Lower leg skin (tissue), 4 donors: Measurements from ENCODE around the gene CENPU. TPM values are rescaled to one million over a fixed set of nuclear protein-coding genes. Genes with fewer than 3 reads are reported as not detected.

Experiments used
- DNase-seq, 2 donors: peaks; one replicate each; pipeline ENCODE4 v3.0.0-alpha.2; 2019; ENCODE audit warnings: low spot score in 2 of 2
- H3K4me3 ChIP-seq: fragments of 200-600 bp; sonication (generic); 2 replicates; pipeline ENCODE4 v1.5.1; 2017; ENCODE audit warnings: mild to moderate bottlenecking, low read depth; ENCODE audit not compliant: poor library complexity, severe bottlenecking
- CTCF ChIP-seq, 3 donors: fragments of 450-650 bp; IDR thresholded peaks; one replicate each; pipeline ENCODE4 v1.5.1; 2016; ENCODE audit warnings: antibody characterized with exemption in 3 of 3, mild to moderate bottlenecking in 3 of 3, moderate library complexity in 2 of 3
- POLR2A ChIP-seq, 2 donors: fragments of 450-650 bp; IDR thresholded peaks; one replicate each; pipeline ENCODE4 v1.6.1; 2016 to 2017; ENCODE audit warnings: antibody characterized with exemption in 2 of 2, mild to moderate bottlenecking in 1 of 2, moderate library complexity in 1 of 2
- WGBS, 2 donors: methylation state at CpG; one replicate each; pipeline ENCODE4 v1.1.5; 2018; 5-methylcytosine and 5-hydroxymethylcytosine counted together
- intact Hi-C: fragments of 100-400 bp; cut with DNase I; formaldehyde crosslinking; loops from one replicate; pipeline ENCODE4 v1.15.0; 2023; ENCODE audit warnings: low total_unique reads
- total RNA-seq, 4 donors: library from RNA; depleted of rRNA; stranded (reverse); fragments of >200 nt; gene quantifications; one replicate each; pipeline ENCODE4 v1.1.0, GENCODE V29; 2016

Gene CENPU
- total RNA-seq, 4 donors from 2014 or later, result 9.2 to 14.8 (median 12.3) TPM

GRCh38 chr4:184651899-184652298 is 82.0 kb downstream of the CENPU start:
- intact Hi-C loops, result no loop called here
- no peak for TF ChIP-seq CTCF (IDR thresholded peaks at IDR 0.05)
- no peak overlapping the region for H3K4me3 ChIP-seq
- no peak for DNase-seq
- 81 to 87% methylated on average over 8 of the region's 8 CpGs for WGBS, 2 donors

GRCh38 chr4:184649971-184650855 is 83.7 kb downstream of the CENPU start:
- intact Hi-C loops, result no loop called here
- no peak for TF ChIP-seq POLR2A (IDR thresholded peaks at IDR 0.05)
- TF ChIP-seq CTCF (IDR thresholded peaks at IDR 0.05), result no peak
- peak overlapping the region; percentile 38 for H3K4me3 ChIP-seq
- no peak for DNase-seq
- WGBS, 2 donors, result 23 to 25% methylated on average over 21 of the region's 21 CpGs

GRCh38 chr4:184649026-184649970 is 84.6 kb downstream of the CENPU start, which contains the start of the genes CASP3 and PRIMPOL:
CASP3 (minus strand) TSS chr4:184649447; CDS start chr4:184638453, 10,994 bp downstream.
PRIMPOL (plus strand) TSS chr4:184649738; CDS start chr4:184657141, 7,403 bp downstream.
- WGBS, 2 donors, result 0 to 2% methylated on average over 31 to 46 of the region's 90 CpGs
- intact Hi-C loops, result no loop called here

GRCh38 chr4:184648313-184649025 is 85.4 kb downstream of the CENPU start:
- WGBS, 2 donors, result 1% methylated on average over 24 to 36 of the region's 52 CpGs
- intact Hi-C loops, result no loop called here
- H3K4me3 ChIP-seq, result peak overlapping the region; percentile 63
- DNase-seq, result peak; percentile 50 to 93
- no peak for TF ChIP-seq POLR2A (IDR thresholded peaks at IDR 0.05)
- no peak for TF ChIP-seq CTCF (IDR thresholded peaks at IDR 0.05)

More at GRCh38 chr4:184649026-184649970, 84.6 kb downstream of the CENPU start, which contains the start of the genes CASP3 and PRIMPOL:
- peak within 1 kb of the TSS; percentile 63 for H3K4me3 ChIP-seq
- peak; percentile 94 to 99 for DNase-seq
- peak in 1 of 2 donors; percentile 67 for TF ChIP-seq POLR2A (IDR thresholded peaks at IDR 0.05)
- peak in 1 of 3 donors; percentile 41 for TF ChIP-seq CTCF (IDR thresholded peaks at IDR 0.05)

- intact Hi-C loops, result no loop called here
- no peak overlapping the region for H3K4me3 ChIP-seq
- WGBS, 2 donors, result 10% methylated on average over 6 of the region's 6 CpGs
- TF ChIP-seq POLR2A (IDR thresholded peaks at IDR 0.05), result no peak
- no peak for TF ChIP-seq CTCF (IDR thresholded peaks at IDR 0.05)
- DNase-seq, result no peak
These were observed 85.9 kb downstream of the CENPU start for GRCh38 chr4:184648054-184648312.
